Transverse colon (tissue), 4 donors: ENCODE measurements around the gene EIF4EBP2.
A peak's percentile ranks its signal among the peaks of the same experiment; 100 is the strongest.

ENCODE experiments used
- CTCF ChIP-seq, 5 experiments: fragments of 200-600 bp in 3 of 5; fragments of 450-650 bp in 2 of 5; sonication (generic) in 3 of 5; IDR thresholded peaks; 1 replicate in 2 of 5; 2 replicates in 3 of 5; pipeline ENCODE4 v1.5.1; 2016 to 2017; ENCODE audit warnings: antibody characterized with exemption in 5 of 5, inconsistent platforms in 3 of 5, mild to moderate bottlenecking in 2 of 5, moderate library complexity in 1 of 5
- EP300 ChIP-seq: sonication (generic); formaldehyde crosslinking; IDR thresholded peaks from one replicate; pipeline ENCODE4 v1.6.1; 2017; ENCODE audit warnings: antibody characterized with exemption, low read depth
- POLR2AphosphoS5 ChIP-seq, 3 donors: sonication (generic); formaldehyde crosslinking; IDR thresholded peaks; one replicate each; pipeline ENCODE4 v1.6.1; 2016; ENCODE audit warnings: antibody characterized with exemption in 3 of 3

DNA sequence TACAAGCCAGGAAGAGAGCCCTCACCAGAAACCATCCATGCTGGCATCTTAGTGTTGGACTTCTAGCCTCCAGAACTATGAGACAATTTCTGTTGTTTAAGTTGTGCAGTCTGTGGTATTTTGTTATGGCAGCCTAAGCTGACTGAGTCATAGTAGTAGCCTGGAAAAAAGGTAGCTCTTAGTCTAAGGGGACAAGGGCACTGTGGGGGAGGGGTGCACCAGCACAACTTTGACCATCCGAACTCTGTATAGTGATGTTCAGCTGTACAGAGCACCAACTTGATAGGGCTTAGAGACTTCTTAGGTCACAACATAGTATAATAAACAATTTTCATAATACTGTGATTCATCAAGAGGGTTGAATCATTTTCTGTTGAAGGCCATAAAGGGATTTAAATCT, 14.3 kb downstream of the EIF4EBP2 start:
- TF ChIP-seq CTCF (IDR thresholded peaks at IDR 0.05) (no peak), POLR2AphosphoS5 (IDR thresholded peaks at IDR 0.05) (peak in 1 of 3 donors; percentile 6), EP300 (no peak)
